Calu3 (cell line): ENCODE results near the gene SH2D6. TPM values are rescaled to one million over a fixed set of nuclear protein-coding genes. Genes with fewer than 3 reads are reported as not detected.

ENCODE experiments used
- BruUV-seq: library from RNA; stranded (reverse); fragments of 400-500 nt; replicated peaks from 2 replicates; lab custom pipeline; 2021; lab: Mats Ljungman, UMichigan
- CTCF ChIA-PET: fragments of 300-600 bp; sonication (Branson Sonifier 250); formaldehyde crosslinking; loops from one replicate; lab custom pipeline; 2022; ENCODE audit warnings: antibody characterized with exemption; lab: Charles Lee
- DNase-seq: peaks from one replicate; pipeline ENCODE4 v3.0.0; 2022
- H3K27ac Mint-ChIP-seq: one replicate; pipeline ENCODE4 v1.8.0; 2022; ENCODE audit warnings: mixed read lengths; ENCODE audit not compliant: unreplicated experiment
- H3K27me3 Mint-ChIP-seq: one replicate; pipeline ENCODE4 v1.8.0; 2022; ENCODE audit warnings: mixed read lengths; ENCODE audit not compliant: unreplicated experiment
- H3K36me3 Mint-ChIP-seq: one replicate; pipeline ENCODE4 v1.8.0; 2022; ENCODE audit warnings: mild to moderate bottlenecking, moderate library complexity, mixed read lengths; ENCODE audit not compliant: insufficient read depth, unreplicated experiment
- H3K4me1 Mint-ChIP-seq: one replicate; pipeline ENCODE4 v1.8.0; 2022; ENCODE audit warnings: mild to moderate bottlenecking, low read depth, mixed read lengths; ENCODE audit not compliant: unreplicated experiment
- H3K4me3 Mint-ChIP-seq: one replicate; pipeline ENCODE4 v1.8.0; 2022; ENCODE audit warnings: mild to moderate bottlenecking, low read depth, moderate library complexity, mixed read lengths; ENCODE audit not compliant: unreplicated experiment
- H3K9me3 Mint-ChIP-seq: one replicate; pipeline ENCODE4 v1.8.0; 2022; ENCODE audit warnings: low read depth, mixed read lengths; ENCODE audit not compliant: unreplicated experiment
- CTCF ChIP-seq: fragments of 200-600 bp; IDR thresholded peaks from one replicate; pipeline ENCODE4 v1.8.0; 2022; ENCODE audit warnings: antibody characterized with exemption; ENCODE audit not compliant: unreplicated experiment
- intact Hi-C: fragments of 100-400 bp; cut with micrococcal nuclease; formaldehyde crosslinking; loops from one replicate; pipeline ENCODE4 v1.10.0; 2022; ENCODE audit not compliant: unreplicated experiment
- total RNA-seq: library from RNA; stranded (reverse); gene quantifications from 2 replicates; pipeline ENCODE4 v1.2.3, GENCODE V29; 2022

The SH2D6 gene
- total RNA-seq, 1 experiment from 2014 or later, result 1.8 TPM

- Mint-ChIP-seq H3K4me1 (peaks cover 21% of the 10 kb centered on the region), H3K27ac (no peak overlapping the region), H3K9me3 (no peaks in the 10 kb centered on the region), H3K27me3 (no peaks in the 10 kb centered on the region), H3K4me3 (no peak overlapping the region), H3K36me3 (peaks cover 6% of the 10 kb centered on the region)
- TF ChIP-seq CTCF, result no peak
- intact Hi-C loops, result no loop called here
- CTCF ChIA-PET, result interaction anchor here (0.6 kb wide), 1 partner anchor 1106 kb away, joined by 3 read pairs; no protein-coding TSS in a partner anchor
- no TSS peak for BruUV-seq
- DNase-seq, result no peak
Observed at GRCh38 chr2:85430752-85431569, 12.4 kb downstream of the SH2D6 start.

- no peaks in the 10 kb centered on the region for H3K9me3 Mint-ChIP-seq
- intact Hi-C loops, result no loop called here
- CTCF ChIA-PET, result interaction anchor here (0.6 kb wide), 1 partner anchor 1107 kb away, joined by 3 read pairs; no protein-coding TSS in a partner anchor
- H3K27ac Mint-ChIP-seq, result no peak overlapping the region
- no TSS peak for BruUV-seq
- no peaks in the 10 kb centered on the region for H3K27me3 Mint-ChIP-seq
- H3K4me3 Mint-ChIP-seq, result no peak overlapping the region
- peaks cover 13% of the 10 kb centered on the region for H3K36me3 Mint-ChIP-seq
- peaks cover 28% of the 10 kb centered on the region for H3K4me1 Mint-ChIP-seq
- DNase-seq, result no peak
- no peak for TF ChIP-seq CTCF
Observed at GRCh38 chr2:85431570-85432205, 13.2 kb downstream of the SH2D6 start.

GRCh38 chr2:85433511-85434089, 15.1 kb downstream of the SH2D6 start:
- no peak overlapping the region for H3K4me3 Mint-ChIP-seq
- H3K9me3 Mint-ChIP-seq, result no peaks in the 10 kb centered on the region
- H3K27ac Mint-ChIP-seq, result peak overlapping the region; percentile 43
- peaks cover 21% of the 10 kb centered on the region for H3K36me3 Mint-ChIP-seq
- no peaks in the 10 kb centered on the region for H3K27me3 Mint-ChIP-seq
- TF ChIP-seq CTCF, result no peak
- CTCF ChIA-PET, result interaction anchor here (0.5 kb wide), 1 partner anchor 26 kb away, joined by 5 read pairs; no protein-coding TSS in a partner anchor
- DNase-seq, result no peak
- intact Hi-C loops, result no loop called here
- H3K4me1 Mint-ChIP-seq, result peaks cover 37% of the 10 kb centered on the region
- no TSS peak for BruUV-seq

GRCh38 chr2:85434696-85435095, 16.2 kb downstream of the SH2D6 start:
- no TSS peak for BruUV-seq
- DNase-seq, result no peak
- TF ChIP-seq CTCF, result no peak
- H3K9me3 Mint-ChIP-seq, result no peaks in the 10 kb centered on the region
- H3K4me1 Mint-ChIP-seq, result peaks cover 31% of the 10 kb centered on the region
- H3K4me3 Mint-ChIP-seq, result no peak overlapping the region
- no peaks in the 10 kb centered on the region for H3K27me3 Mint-ChIP-seq
- intact Hi-C loops, result loop anchor here (5.0 kb wide), 1 partner anchor 103 kb away; the partner anchor contains the start of gene MAT2A
- CTCF ChIA-PET, result no interaction called here
- H3K27ac Mint-ChIP-seq, result no peak overlapping the region
- peaks cover 21% of the 10 kb centered on the region for H3K36me3 Mint-ChIP-seq
